Astrocyte (in vitro differentiated cells and primary cell): ENCODE measurements around the gene CLEC4A. TPM values are rescaled to one million over a fixed set of nuclear protein-coding genes. Genes with fewer than 3 reads are reported as not detected.
A peak's percentile ranks its signal among the peaks of the same experiment; 100 is the strongest.
"Not testable (repeated sequence)": the region's sequence is repeated elsewhere in the genome, so short reads cannot be mapped to it uniquely, and the experiment has no call there.

Experiments
- DNase-seq: peaks from one replicate; pipeline ENCODE4 v3.0.0-alpha.2; 2010; ENCODE audit warnings: low read depth
- FAIRE-seq: peaks from 2 replicates; lab custom pipeline; 2011; peaks lifted over from hg19 to GRCh38; lab: Jason Lieb, UNC
- H2AFZ ChIP-seq: 2 replicates; pipeline ENCODE4 v1.6.0; 2012; ENCODE audit warnings: low read depth, low read length, inconsistent platforms
- H3K27ac ChIP-seq: 2 replicates; pipeline ENCODE4 v1.5.1; 2011; ENCODE audit warnings: low read depth, low read length, inconsistent platforms
- H3K27me3 ChIP-seq: 2 replicates; pipeline ENCODE4 v1.6.0; 2011; ENCODE audit warnings: low read length, inconsistent platforms; ENCODE audit not compliant: insufficient read depth
- H3K36me3 ChIP-seq: 2 replicates; pipeline ENCODE4 v1.5.1; 2011; ENCODE audit warnings: low read length, inconsistent platforms; ENCODE audit not compliant: insufficient read depth
- H3K4me1 ChIP-seq: 2 replicates; pipeline ENCODE4 v1.5.1; 2011; ENCODE audit warnings: low read length, inconsistent platforms; ENCODE audit not compliant: insufficient read depth
- H3K4me2 ChIP-seq: 2 replicates; pipeline ENCODE4 v1.6.0; 2012; ENCODE audit warnings: low read length, inconsistent platforms
- H3K4me3 ChIP-seq: 2 replicates; pipeline ENCODE4 v1.5.1; 2011; ENCODE audit warnings: low read depth, mild to moderate bottlenecking, low read length, inconsistent platforms; ENCODE audit not compliant: insufficient read depth
- H3K79me2 ChIP-seq: 2 replicates; pipeline ENCODE4 v1.6.0; 2012; ENCODE audit warnings: mild to moderate bottlenecking, low read length, inconsistent platforms; ENCODE audit not compliant: insufficient read depth
- H3K9ac ChIP-seq: 2 replicates; pipeline ENCODE4 v1.6.0; 2012; ENCODE audit warnings: mild to moderate bottlenecking, low read length, inconsistent platforms
- H3K9me3 ChIP-seq: 2 replicates; pipeline ENCODE4 v1.5.1; 2012; ENCODE audit warnings: low read depth, mild to moderate bottlenecking, low read length, inconsistent platforms; ENCODE audit not compliant: insufficient read depth
- H4K20me1 ChIP-seq: 2 replicates; pipeline ENCODE4 v1.6.0; 2012; ENCODE audit warnings: low read length, inconsistent platforms; ENCODE audit not compliant: insufficient read depth
- H3K27ac Mint-ChIP-seq: one replicate; pipeline ENCODE4 v1.8.0; 2021; ENCODE audit warnings: mild to moderate bottlenecking, mixed read lengths; ENCODE audit not compliant: unreplicated experiment
- H3K27me3 Mint-ChIP-seq: one replicate; pipeline ENCODE4 v1.8.0; 2021; ENCODE audit warnings: low read depth, mixed read lengths; ENCODE audit not compliant: unreplicated experiment
- H3K36me3 Mint-ChIP-seq: one replicate; pipeline ENCODE4 v1.8.0; 2021; ENCODE audit warnings: low read depth, mixed read lengths; ENCODE audit not compliant: unreplicated experiment
- H3K4me1 Mint-ChIP-seq: one replicate; pipeline ENCODE4 v1.8.0; 2021; ENCODE audit warnings: low read depth, mixed read lengths; ENCODE audit not compliant: unreplicated experiment
- H3K4me3 Mint-ChIP-seq: one replicate; pipeline ENCODE4 v1.8.0; 2021; ENCODE audit warnings: mild to moderate bottlenecking, moderate library complexity, mixed read lengths; ENCODE audit not compliant: unreplicated experiment
- H3K9me3 Mint-ChIP-seq: one replicate; pipeline ENCODE4 v1.8.0; 2021; ENCODE audit warnings: mild to moderate bottlenecking, mixed read lengths; ENCODE audit not compliant: unreplicated experiment
- EZH2 ChIP-seq: IDR thresholded peaks from 2 replicates; pipeline ENCODE4 v1.6.1; 2012; ENCODE audit warnings: mild to moderate bottlenecking, low read length, inconsistent platforms; ENCODE audit not compliant: insufficient read depth
- total RNA-seq: library from RNA; stranded (reverse); gene quantifications from 2 replicates; pipeline ENCODE4 v1.2.1, GENCODE V29; 2021
- TF ChIP-seq, protein P1 (sequence below): IDR thresholded peaks from 2 replicates; pipeline ENCODE4 v1.5.1; 2011; ENCODE audit warnings: low read depth, mild to moderate bottlenecking, inconsistent platforms, low read length, moderate library complexity; ENCODE audit not compliant: insufficient read depth

CLEC4A gene
- total RNA-seq, 1 donor from 2014 or later: 0.32 TPM

DNA sequence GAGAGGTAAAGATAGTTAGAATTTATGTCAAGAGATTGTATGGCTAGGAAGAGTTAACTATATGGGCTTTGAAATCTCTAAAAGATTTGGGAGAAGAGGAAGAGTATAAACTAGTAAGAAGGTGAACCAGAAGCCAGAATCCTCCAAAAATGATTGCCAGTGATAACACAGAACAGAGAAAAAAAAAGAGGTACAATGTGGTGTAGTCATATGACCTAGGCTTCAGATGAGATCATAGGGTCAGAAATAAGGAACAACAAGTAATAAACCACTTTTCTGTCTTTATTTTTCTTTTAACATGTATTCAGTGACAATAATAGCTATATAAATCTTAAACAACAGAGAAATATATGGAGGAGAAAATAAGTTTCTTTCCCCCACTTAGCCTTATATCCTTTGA, 43.3 kb upstream of the CLEC4A start:
- H3K9ac ChIP-seq: no peak overlapping the region
- no peak overlapping the region for H3K27ac Mint-ChIP-seq

DNA sequence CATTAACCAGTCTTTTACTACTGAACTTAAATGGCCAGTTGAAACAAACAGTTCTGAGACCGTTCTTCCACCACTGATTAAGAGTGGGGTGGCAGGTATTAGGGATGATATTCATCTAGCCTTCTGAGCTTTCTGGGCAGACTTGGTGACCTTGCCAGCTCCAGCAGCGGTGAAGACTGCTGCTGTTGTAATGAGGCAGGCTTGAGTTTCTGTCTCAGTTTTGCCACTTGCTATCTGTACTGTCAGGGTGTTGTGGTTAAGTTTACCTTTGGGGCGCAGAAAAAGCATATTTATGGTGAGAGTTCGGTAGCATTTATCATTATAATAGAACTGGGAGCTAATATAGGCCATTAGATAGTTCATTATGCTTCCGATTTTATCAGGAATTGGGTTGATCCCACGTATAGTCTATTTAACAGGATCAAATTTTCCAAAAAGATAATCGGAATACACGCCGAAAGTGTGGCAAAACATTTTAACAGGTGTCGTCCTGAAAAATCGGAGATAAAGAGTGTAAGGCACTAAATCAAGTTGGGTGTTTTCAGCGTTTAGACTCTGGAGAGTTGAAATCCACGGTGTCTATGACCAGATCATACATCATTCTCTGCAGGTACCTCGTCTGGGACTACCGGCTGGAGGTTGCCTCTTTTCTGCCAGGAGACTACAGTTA, 42.0 kb upstream of the CLEC4A start:
- Histone ChIP-seq H3K4me3 (peak overlapping the region; percentile 96), H3K4me2 (peak overlapping the region; percentile 88), H3K36me3 (no peaks in the 10 kb centered on the region), H3K27me3 (no peaks in the 10 kb centered on the region), H3K79me2 (peaks cover 50% of the 10 kb centered on the region), H3K27ac (peak overlapping the region; percentile 90), H4K20me1 (peaks cover 18% of the 10 kb centered on the region), H3K9me3 (no peaks in the 10 kb centered on the region), H3K9ac (peak overlapping the region; percentile 94), H3K4me1 (peaks cover 18% of the 10 kb centered on the region), H2AFZ (peak overlapping the region; percentile 99)
- FAIRE-seq (no peak), DNase-seq (no peak)
- Mint-ChIP-seq H3K36me3 (no peaks in the 10 kb centered on the region), H3K9me3 (peaks cover 1% of the 10 kb centered on the region), H3K27me3 (no peaks in the 10 kb centered on the region), H3K27ac (peak overlapping the region; percentile 92), H3K4me1 (peaks cover 13% of the 10 kb centered on the region), H3K4me3 (peak overlapping the region; percentile 98)
- TF ChIP-seq EZH2: no peak
- TF ChIP-seq, protein P1, sequence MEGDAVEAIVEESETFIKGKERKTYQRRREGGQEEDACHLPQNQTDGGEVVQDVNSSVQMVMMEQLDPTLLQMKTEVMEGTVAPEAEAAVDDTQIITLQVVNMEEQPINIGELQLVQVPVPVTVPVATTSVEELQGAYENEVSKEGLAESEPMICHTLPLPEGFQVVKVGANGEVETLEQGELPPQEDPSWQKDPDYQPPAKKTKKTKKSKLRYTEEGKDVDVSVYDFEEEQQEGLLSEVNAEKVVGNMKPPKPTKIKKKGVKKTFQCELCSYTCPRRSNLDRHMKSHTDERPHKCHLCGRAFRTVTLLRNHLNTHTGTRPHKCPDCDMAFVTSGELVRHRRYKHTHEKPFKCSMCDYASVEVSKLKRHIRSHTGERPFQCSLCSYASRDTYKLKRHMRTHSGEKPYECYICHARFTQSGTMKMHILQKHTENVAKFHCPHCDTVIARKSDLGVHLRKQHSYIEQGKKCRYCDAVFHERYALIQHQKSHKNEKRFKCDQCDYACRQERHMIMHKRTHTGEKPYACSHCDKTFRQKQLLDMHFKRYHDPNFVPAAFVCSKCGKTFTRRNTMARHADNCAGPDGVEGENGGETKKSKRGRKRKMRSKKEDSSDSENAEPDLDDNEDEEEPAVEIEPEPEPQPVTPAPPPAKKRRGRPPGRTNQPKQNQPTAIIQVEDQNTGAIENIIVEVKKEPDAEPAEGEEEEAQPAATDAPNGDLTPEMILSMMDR: no peak

More for the DNA sequence above, 43.3 kb upstream of the CLEC4A start:
- H3K27me3 Mint-ChIP-seq: no peaks in the 10 kb centered on the region
- Histone ChIP-seq H4K20me1 (peaks cover 15% of the 10 kb centered on the region), H3K4me3 (no peak overlapping the region), H3K27me3 (no peaks in the 10 kb centered on the region), H3K79me2 (peaks cover 37% of the 10 kb centered on the region), H3K4me2 (no peak overlapping the region), H3K9me3 (no peaks in the 10 kb centered on the region), H3K36me3 (no peaks in the 10 kb centered on the region), H3K4me1 (peaks cover 18% of the 10 kb centered on the region), H2AFZ (no peak overlapping the region), H3K27ac (no peak overlapping the region)
- peak overlapping the region; percentile 17 for H3K4me3 Mint-ChIP-seq
- peaks cover 1% of the 10 kb centered on the region for H3K9me3 Mint-ChIP-seq
- TF ChIP-seq EZH2: no peak
- TF ChIP-seq, protein P1: no peak
- no peaks in the 10 kb centered on the region for H3K36me3 Mint-ChIP-seq
- peaks cover 13% of the 10 kb centered on the region for H3K4me1 Mint-ChIP-seq
- FAIRE-seq: no peak
- DNase-seq: no peak

DNA sequence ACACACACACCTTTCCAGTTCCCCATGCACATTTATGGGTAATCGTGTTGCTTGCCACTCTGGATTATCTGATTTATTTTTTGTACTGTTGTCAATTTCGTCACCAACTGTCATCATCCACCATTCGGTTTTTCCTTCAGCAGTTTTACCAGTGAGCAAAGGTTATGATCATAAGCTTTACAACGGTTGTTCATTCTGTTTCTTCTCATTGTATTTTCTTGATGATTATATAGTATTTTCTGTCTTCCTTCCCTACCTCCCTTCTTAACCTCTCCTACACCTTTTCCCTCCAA, 40.7 kb upstream of the CLEC4A start:
- Mint-ChIP-seq H3K27me3 (no peaks in the 10 kb centered on the region), H3K4me1 (peaks cover 8% of the 10 kb centered on the region), H3K36me3 (no peaks in the 10 kb centered on the region), H3K4me3 (peak overlapping the region; percentile 98), H3K27ac (peak overlapping the region; percentile 92), H3K9me3 (peaks cover 1% of the 10 kb centered on the region)
- Histone ChIP-seq H4K20me1 (peaks cover 25% of the 10 kb centered on the region), H2AFZ (peak overlapping the region; percentile 99), H3K27ac (peak overlapping the region; percentile 90), H3K9ac (peak overlapping the region; percentile 94), H3K27me3 (no peaks in the 10 kb centered on the region), H3K9me3 (no peaks in the 10 kb centered on the region), H3K4me2 (peak overlapping the region; percentile 88), H3K79me2 (peaks cover 63% of the 10 kb centered on the region), H3K36me3 (no peaks in the 10 kb centered on the region), H3K4me1 (peaks cover 9% of the 10 kb centered on the region), H3K4me3 (peak overlapping the region; percentile 96)
- TF ChIP-seq, protein P1: no peak
- TF ChIP-seq EZH2: no peak
- FAIRE-seq (no peak), DNase-seq (no peak)

DNA sequence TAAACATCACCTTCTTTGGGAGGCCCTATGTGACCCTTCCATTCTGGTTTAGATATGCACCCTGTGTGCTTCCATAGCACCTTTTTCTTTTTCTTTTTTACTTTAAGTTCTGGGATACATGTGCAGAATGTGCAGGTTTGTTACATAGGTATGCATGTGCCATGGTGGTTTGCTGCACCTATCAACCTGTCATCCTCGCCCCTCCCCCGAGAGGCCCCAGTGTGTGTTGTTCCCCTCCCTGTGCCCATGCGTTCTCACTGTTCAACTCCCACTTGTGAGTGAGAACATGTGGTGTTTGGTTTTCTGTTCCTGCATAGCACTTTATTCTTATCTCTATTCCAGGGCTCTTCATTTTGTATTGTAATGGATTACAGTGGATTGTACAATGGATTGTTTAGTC, 39.1 kb upstream of the CLEC4A start:
- FAIRE-seq, H3K36me3 Mint-ChIP-seq, H3K27ac ChIP-seq, DNase-seq, H3K4me3 ChIP-seq, H3K27me3 ChIP-seq, H2AFZ ChIP-seq, H3K9me3 Mint-ChIP-seq, H3K27me3 Mint-ChIP-seq, H3K4me3 Mint-ChIP-seq, H3K4me1 ChIP-seq, H3K9me3 ChIP-seq, H3K36me3 ChIP-seq, H3K9ac ChIP-seq, H3K4me2 ChIP-seq, H3K27ac Mint-ChIP-seq: not testable (repeated sequence)
- H3K79me2 ChIP-seq: peaks cover 79% of the 10 kb centered on the region
- peaks cover 37% of the 10 kb centered on the region for H4K20me1 ChIP-seq
- peaks cover 11% of the 10 kb centered on the region for H3K4me1 Mint-ChIP-seq
